ENCODE results near the gene ZNF586.
A peak's percentile ranks its signal among the peaks of the same experiment; 100 is the strongest.

Gene ZNF586

DNA sequence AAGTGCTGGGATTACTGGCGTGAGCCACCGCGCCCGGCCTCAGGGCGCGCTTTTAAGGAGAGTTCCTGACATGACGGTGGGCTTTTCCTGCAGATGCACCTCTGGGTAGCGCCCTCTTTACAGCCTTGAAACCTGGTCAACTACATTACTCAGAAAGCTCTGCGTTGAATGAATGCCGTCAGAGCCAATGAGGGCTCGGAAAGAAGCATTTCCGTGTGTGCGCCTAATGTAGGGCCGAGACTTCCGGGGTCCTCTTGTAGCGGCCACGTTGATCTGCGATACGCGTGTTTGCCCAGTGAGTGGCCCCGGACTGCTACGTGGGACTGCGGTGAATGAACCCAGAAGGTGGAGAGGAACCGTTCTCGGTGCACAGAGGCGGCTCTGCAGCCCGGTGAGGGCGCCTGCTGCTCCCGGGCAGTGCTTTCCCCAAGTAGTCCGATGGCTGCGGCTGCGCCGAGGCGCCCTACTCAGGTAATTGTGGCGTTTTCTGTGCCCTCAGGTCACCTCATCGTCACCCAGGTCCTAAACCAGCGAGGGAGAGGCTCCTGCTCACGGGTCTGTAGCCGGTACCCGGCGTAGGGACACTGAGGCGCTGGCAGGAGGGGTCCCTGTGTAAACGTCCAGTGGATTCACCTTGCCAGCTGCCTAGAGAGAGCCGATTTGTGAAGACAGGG lies 50.1 kb downstream of the ZNF586 start (continued):
- TF ChIP-seq, protein P1, sequence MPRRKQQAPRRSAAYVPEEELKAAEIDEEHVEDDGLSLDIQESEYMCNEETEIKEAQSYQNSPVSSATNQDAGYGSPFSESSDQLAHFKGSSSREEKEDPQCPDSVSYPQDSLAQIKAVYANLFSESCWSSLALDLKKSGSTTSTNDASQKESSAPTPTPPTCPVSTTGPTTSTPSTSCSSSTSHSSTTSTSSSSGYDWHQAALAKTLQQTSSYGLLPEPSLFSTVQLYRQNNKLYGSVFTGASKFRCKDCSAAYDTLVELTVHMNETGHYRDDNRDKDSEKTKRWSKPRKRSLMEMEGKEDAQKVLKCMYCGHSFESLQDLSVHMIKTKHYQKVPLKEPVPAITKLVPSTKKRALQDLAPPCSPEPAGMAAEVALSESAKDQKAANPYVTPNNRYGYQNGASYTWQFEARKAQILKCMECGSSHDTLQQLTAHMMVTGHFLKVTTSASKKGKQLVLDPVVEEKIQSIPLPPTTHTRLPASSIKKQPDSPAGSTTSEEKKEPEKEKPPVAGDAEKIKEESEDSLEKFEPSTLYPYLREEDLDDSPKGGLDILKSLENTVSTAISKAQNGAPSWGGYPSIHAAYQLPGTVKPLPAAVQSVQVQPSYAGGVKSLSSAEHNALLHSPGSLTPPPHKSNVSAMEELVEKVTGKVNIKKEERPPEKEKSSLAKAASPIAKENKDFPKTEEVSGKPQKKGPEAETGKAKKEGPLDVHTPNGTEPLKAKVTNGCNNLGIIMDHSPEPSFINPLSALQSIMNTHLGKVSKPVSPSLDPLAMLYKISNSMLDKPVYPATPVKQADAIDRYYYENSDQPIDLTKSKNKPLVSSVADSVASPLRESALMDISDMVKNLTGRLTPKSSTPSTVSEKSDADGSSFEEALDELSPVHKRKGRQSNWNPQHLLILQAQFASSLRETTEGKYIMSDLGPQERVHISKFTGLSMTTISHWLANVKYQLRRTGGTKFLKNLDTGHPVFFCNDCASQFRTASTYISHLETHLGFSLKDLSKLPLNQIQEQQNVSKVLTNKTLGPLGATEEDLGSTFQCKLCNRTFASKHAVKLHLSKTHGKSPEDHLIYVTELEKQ (tag by site-specific recombination; IDR thresholded peaks at IDR 0.05; ENCODE audit: borderline replicate concordance), result no peak
- peak; percentile 62; the same call in 1 of the 2 replicates for TF ChIP-seq ZBTB20 (tag by site-specific recombination; IDR thresholded peaks at IDR 0.05)
- TF ChIP-seq ZNF747 (tag by site-specific recombination; IDR thresholded peaks at IDR 0.05), result no peak
- TF ChIP-seq, protein P2, sequence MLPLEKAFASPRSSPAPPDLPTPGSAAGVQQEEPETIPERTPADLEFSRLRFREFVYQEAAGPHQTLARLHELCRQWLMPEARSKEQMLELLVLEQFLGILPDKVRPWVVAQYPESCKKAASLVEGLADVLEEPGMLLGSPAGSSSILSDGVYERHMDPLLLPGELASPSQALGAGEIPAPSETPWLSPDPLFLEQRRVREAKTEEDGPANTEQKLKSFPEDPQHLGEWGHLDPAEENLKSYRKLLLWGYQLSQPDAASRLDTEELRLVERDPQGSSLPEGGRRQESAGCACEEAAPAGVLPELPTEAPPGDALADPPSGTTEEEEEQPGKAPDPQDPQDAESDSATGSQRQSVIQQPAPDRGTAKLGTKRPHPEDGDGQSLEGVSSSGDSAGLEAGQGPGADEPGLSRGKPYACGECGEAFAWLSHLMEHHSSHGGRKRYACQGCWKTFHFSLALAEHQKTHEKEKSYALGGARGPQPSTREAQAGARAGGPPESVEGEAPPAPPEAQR (tag by site-specific recombination; IDR thresholded peaks at IDR 0.05), result no peak
- TF ChIP-seq ZNF341 (tag by site-specific recombination; IDR thresholded peaks at IDR 0.05; ENCODE audit: low read depth), result no peak
- TF ChIP-seq, protein P3, sequence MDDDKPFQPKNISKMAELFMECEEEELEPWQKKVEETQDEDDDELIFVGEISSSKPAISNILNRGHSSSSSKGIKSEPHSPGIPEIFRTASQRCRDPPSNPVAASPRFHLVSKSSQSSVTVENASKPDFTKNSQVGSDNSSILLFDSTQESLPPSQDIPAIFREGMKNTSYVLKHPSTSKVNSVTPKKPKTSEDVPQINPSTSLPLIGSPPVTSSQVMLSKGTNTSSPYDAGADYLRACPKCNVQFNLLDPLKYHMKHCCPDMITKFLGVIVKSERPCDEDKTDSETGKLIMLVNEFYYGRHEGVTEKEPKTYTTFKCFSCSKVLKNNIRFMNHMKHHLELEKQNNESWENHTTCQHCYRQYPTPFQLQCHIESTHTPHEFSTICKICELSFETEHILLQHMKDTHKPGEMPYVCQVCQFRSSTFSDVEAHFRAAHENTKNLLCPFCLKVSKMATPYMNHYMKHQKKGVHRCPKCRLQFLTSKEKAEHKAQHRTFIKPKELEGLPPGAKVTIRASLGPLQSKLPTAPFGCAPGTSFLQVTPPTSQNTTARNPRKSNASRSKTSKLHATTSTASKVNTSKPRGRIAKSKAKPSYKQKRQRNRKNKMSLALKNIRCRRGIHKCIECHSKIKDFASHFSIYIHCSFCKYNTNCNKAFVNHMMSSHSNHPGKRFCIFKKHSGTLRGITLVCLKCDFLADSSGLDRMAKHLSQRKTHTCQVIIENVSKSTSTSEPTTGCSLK (tag by site-specific recombination; IDR thresholded peaks at IDR 0.05), result no peak
- TF ChIP-seq TRIM28 (IDR thresholded peaks at IDR 0.05; ENCODE audit: borderline replicate concordance, low read length), result 0 out of 2 replicates have a peak, but pooled peaks have one; percentile 21
- no peak for TF ChIP-seq ZNF837 (tag by site-specific recombination; IDR thresholded peaks at IDR 0.05)
- TF ChIP-seq, protein P4, sequence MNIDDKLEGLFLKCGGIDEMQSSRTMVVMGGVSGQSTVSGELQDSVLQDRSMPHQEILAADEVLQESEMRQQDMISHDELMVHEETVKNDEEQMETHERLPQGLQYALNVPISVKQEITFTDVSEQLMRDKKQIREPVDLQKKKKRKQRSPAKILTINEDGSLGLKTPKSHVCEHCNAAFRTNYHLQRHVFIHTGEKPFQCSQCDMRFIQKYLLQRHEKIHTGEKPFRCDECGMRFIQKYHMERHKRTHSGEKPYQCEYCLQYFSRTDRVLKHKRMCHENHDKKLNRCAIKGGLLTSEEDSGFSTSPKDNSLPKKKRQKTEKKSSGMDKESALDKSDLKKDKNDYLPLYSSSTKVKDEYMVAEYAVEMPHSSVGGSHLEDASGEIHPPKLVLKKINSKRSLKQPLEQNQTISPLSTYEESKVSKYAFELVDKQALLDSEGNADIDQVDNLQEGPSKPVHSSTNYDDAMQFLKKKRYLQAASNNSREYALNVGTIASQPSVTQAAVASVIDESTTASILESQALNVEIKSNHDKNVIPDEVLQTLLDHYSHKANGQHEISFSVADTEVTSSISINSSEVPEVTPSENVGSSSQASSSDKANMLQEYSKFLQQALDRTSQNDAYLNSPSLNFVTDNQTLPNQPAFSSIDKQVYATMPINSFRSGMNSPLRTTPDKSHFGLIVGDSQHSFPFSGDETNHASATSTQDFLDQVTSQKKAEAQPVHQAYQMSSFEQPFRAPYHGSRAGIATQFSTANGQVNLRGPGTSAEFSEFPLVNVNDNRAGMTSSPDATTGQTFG (tag by site-specific recombination; IDR thresholded peaks at IDR 0.05; ENCODE audit: borderline replicate concordance), result no peak
- TF ChIP-seq ZNF529 (tag by site-specific recombination; IDR thresholded peaks at IDR 0.05; ENCODE audit: insufficient replicate concordance), result no peak
- TF ChIP-seq YY2 (tag by site-specific recombination; IDR thresholded peaks at IDR 0.05), result peak; percentile 53; the same call in 1 of the 2 replicates
- TF ChIP-seq, protein P5, sequence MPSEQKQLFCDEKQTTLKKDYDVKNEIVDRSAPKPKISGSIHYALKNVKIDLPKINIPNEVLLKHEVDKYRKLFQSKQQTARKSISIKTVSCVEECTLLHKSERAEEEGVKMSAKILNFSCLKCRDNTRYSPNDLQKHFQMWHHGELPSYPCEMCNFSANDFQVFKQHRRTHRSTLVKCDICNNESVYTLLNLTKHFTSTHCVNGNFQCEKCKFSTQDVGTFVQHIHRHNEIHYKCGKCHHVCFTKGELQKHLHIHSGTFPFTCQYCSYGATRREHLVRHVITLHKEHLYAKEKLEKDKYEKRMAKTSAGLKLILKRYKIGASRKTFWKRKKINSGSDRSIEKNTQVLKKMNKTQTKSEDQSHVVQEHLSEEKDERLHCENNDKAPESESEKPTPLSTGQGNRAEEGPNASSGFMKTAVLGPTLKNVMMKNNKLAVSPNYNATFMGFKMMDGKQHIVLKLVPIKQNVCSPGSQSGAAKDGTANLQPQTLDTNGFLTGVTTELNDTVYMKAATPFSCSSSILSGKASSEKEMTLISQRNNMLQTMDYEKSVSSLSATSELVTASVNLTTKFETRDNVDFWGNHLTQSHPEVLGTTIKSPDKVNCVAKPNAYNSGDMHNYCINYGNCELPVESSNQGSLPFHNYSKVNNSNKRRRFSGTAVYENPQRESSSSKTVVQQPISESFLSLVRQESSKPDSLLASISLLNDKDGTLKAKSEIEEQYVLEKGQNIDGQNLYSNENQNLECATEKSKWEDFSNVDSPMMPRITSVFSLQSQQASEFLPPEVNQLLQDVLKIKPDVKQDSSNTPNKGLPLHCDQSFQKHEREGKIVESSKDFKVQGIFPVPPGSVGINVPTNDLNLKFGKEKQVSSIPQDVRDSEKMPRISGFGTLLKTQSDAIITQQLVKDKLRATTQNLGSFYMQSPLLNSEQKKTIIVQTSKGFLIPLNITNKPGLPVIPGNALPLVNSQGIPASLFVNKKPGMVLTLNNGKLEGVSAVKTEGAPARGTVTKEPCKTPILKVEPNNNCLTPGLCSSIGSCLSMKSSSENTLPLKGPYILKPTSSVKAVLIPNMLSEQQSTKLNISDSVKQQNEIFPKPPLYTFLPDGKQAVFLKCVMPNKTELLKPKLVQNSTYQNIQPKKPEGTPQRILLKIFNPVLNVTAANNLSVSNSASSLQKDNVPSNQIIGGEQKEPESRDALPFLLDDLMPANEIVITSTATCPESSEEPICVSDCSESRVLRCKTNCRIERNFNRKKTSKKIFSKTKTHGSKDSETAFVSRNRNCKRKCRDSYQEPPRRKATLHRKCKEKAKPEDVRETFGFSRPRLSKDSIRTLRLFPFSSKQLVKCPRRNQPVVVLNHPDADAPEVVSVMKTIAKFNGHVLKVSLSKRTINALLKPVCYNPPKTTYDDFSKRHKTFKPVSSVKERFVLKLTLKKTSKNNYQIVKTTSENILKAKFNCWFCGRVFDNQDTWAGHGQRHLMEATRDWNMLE (tag by site-specific recombination; conservative IDR thresholded peaks at IDR 0.05; ENCODE audit: low read depth), result peak; percentile 72
- no peak for TF ChIP-seq ZNF354C (tag by site-specific recombination; IDR thresholded peaks at IDR 0.05; ENCODE audit: borderline replicate concordance, low read depth)
- TF ChIP-seq ZNF660 (tag by site-specific recombination; IDR thresholded peaks at IDR 0.05), result peak; percentile 80
- TF ChIP-seq, protein P6, sequence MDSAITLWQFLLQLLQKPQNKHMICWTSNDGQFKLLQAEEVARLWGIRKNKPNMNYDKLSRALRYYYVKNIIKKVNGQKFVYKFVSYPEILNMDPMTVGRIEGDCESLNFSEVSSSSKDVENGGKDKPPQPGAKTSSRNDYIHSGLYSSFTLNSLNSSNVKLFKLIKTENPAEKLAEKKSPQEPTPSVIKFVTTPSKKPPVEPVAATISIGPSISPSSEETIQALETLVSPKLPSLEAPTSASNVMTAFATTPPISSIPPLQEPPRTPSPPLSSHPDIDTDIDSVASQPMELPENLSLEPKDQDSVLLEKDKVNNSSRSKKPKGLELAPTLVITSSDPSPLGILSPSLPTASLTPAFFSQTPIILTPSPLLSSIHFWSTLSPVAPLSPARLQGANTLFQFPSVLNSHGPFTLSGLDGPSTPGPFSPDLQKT (IDR thresholded peaks at IDR 0.05; ENCODE audit: borderline replicate concordance, low read depth, low read length), result no peak
- TF ChIP-seq SP3 (tag by site-specific recombination; IDR thresholded peaks at IDR 0.05), result 0 out of 2 replicates have a peak, but pooled peaks have one; percentile 13
- TF ChIP-seq, protein P7, sequence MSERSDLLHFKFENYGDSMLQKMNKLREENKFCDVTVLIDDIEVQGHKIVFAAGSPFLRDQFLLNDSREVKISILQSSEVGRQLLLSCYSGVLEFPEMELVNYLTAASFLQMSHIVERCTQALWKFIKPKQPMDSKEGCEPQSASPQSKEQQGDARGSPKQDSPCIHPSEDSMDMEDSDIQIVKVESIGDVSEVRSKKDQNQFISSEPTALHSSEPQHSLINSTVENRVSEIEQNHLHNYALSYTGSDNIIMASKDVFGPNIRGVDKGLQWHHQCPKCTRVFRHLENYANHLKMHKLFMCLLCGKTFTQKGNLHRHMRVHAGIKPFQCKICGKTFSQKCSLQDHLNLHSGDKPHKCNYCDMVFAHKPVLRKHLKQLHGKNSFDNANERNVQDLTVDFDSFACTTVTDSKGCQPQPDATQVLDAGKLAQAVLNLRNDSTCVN (tag by site-specific recombination; optimal IDR thresholded peaks at IDR 0.05), result peak; percentile 57
- no peak for TF ChIP-seq ZFP69B (tag by site-specific recombination; IDR thresholded peaks at IDR 0.05)
- TF ChIP-seq ZNF114 (tag by site-specific recombination; IDR thresholded peaks at IDR 0.05), result no peak
- TF ChIP-seq ZNF792 (tag by site-specific recombination; IDR thresholded peaks at IDR 0.05), result no peak
- TF ChIP-seq ZFP37 (tag by site-specific recombination; IDR thresholded peaks at IDR 0.05), result peak; percentile 31; the same call in 1 of the 2 replicates

Measured in HEK293 (cell line).